HepG2 (cell line): ENCODE results near the gene PSD4. TPM values are rescaled to one million over a fixed set of nuclear protein-coding genes. Genes with fewer than 3 reads are reported as not detected.

Experiments used
- ATAC-seq: fragments of 200-7000 bp; cut with Tn5 transposase; 3 replicates; pipeline ENCODE4 v1.9.1; 2020; ENCODE audit warnings: mild to moderate bottlenecking, moderate library complexity
- Bru-seq: library from RNA; stranded (reverse); fragments of 400-500 nt; gene quantifications from one replicate; lab custom pipeline; 2021; lab: Mats Ljungman, UMichigan
- BruChase-seq, 2 experiments: library from RNA; stranded (reverse); fragments of 400-500 nt; gene quantifications; one replicate each; lab custom pipeline; 2021; lab: Mats Ljungman, UMichigan
- BruUV-seq: library from RNA; stranded (reverse); fragments of 400-500 nt; replicated peaks from 2 replicates; lab custom pipeline; 2021; lab: Mats Ljungman, UMichigan
- CTCF ChIA-PET: fragments of 300-600 bp; formaldehyde crosslinking; extraction: SDS; loops from one replicate; lab custom pipeline; 2021; ENCODE audit warnings: low total read pairs, inconsistent platforms, low intra/inter-chr PET ratio; lab: Yijun Ruan, JAX
- POLR2A ChIA-PET: fragments of 350-600 bp; sonication (Branson Sonifier 250); formaldehyde crosslinking; loops from one replicate; lab custom pipeline; 2020; ENCODE audit warnings: antibody characterized with exemption, inconsistent platforms; lab: Yijun Ruan, JAX
- DNase-seq: peaks from one replicate; pipeline ENCODE4 v3.0.0-alpha.2; 2015; ENCODE audit warnings: low spot score
- FAIRE-seq: peaks from 3 replicates; lab custom pipeline; 2011; peaks lifted over from hg19 to GRCh38; lab: Jason Lieb, UNC
- H2AFZ ChIP-seq: one replicate; pipeline ENCODE4 v1.6.1; 2011; ENCODE audit warnings: low read length, inconsistent platforms
- H3K27ac ChIP-seq: fragments of 300-600 bp; 3 replicates; pipeline ENCODE4 v1.8.0; 2011; ENCODE audit warnings: mixed run types, mild to moderate bottlenecking, mixed read lengths, low read length, inconsistent platforms; ENCODE audit not compliant: insufficient read depth; ENCODE audit errors: extremely low read length
- H3K27me3 ChIP-seq, 2 experiments: fragments of 200-600 bp in 1 of 2; 2 replicates in 1 of 2; 3 replicates in 1 of 2; pipeline versions ENCODE4 v1.6.0 to v1.8.0; 2011; ENCODE audit warnings: low read length in 2 of 2, mild to moderate bottlenecking in 2 of 2, moderate library complexity in 2 of 2, inconsistent platforms in 1 of 2; ENCODE audit not compliant: insufficient read depth in 2 of 2, control insufficient read depth in 1 of 2
- H3K36me3 ChIP-seq, 2 experiments: fragments of 200-600 bp in 1 of 2; replicated peaks in 1 of 2; 2 replicates in 1 of 2; 3 replicates in 1 of 2; pipeline versions ENCODE4 v1.5.1 to v1.8.0; 2011; ENCODE audit warnings: low read length in 2 of 2, inconsistent platforms in 1 of 2; ENCODE audit not compliant: insufficient read depth in 2 of 2, control insufficient read depth in 1 of 2
- H3K4me1 ChIP-seq: 2 replicates; pipeline ENCODE4 v1.5.1; 2012; ENCODE audit warnings: low read length, inconsistent platforms; ENCODE audit not compliant: insufficient read depth
- H3K4me2 ChIP-seq: 2 replicates; pipeline ENCODE4 v1.6.0; 2011; ENCODE audit warnings: low read depth, low read length, inconsistent platforms
- H3K4me3 ChIP-seq, 3 experiments: fragments of 200-600 bp in 1 of 3; sonication (generic), shearing (Covaris generic) in 1 of 3; replicated peaks in 1 of 3; 2 replicates each; pipeline ENCODE4 v1.5.1; 2011 to 2016; ENCODE audit warnings: low read length in 3 of 3, inconsistent platforms in 2 of 3, low read depth in 2 of 3, mild to moderate bottlenecking in 2 of 3, control low read depth in 1 of 3, mixed read lengths in 1 of 3; ENCODE audit not compliant: insufficient read depth in 1 of 3
- H3K79me2 ChIP-seq: one replicate; pipeline ENCODE4 v1.6.1; 2011; ENCODE audit warnings: low read length, inconsistent platforms; ENCODE audit not compliant: insufficient read depth
- H3K9ac ChIP-seq: 2 replicates; pipeline ENCODE4 v1.6.0; 2011; ENCODE audit warnings: mild to moderate bottlenecking, low read depth, low read length, inconsistent platforms; ENCODE audit not compliant: insufficient read depth
- H3K9me3 ChIP-seq: 2 replicates; pipeline ENCODE4 v1.5.1; 2012; ENCODE audit warnings: mild to moderate bottlenecking, low read length
- H4K20me1 ChIP-seq: 2 replicates; pipeline ENCODE4 v1.6.0; 2011; ENCODE audit warnings: inconsistent platforms, mild to moderate bottlenecking, low read length, moderate library complexity; ENCODE audit not compliant: insufficient read depth
- BRCA1 ChIP-seq: sonication (generic); formaldehyde crosslinking; IDR thresholded peaks from 2 replicates; pipeline ENCODE4 v1.4.0; 2020; ENCODE audit warnings: missing genetic modification reagents
- NCOA5 ChIP-seq: sonication (generic); formaldehyde crosslinking; IDR thresholded peaks from 2 replicates; pipeline ENCODE4 v1.4.0; 2020; ENCODE audit warnings: missing genetic modification reagents
- RXRB ChIP-seq: IDR thresholded peaks from 2 replicates; pipeline ENCODE4 v1.6.1; 2016; ENCODE audit warnings: borderline replicate concordance, missing genetic modification reagents, missing compliant biosample characterization
- SATB2 ChIP-seq: sonication (generic); formaldehyde crosslinking; IDR thresholded peaks from 2 replicates; pipeline ENCODE4 v1.5.0; 2020; ENCODE audit warnings: missing genetic modification reagents
- ZNF296 ChIP-seq: sonication (generic); formaldehyde crosslinking; conservative IDR thresholded peaks from 2 replicates; pipeline ENCODE4 v1.5.0; 2020; ENCODE audit warnings: mild to moderate bottlenecking, missing genetic modification reagents
- ZNF335 ChIP-seq: sonication (generic); formaldehyde crosslinking; IDR thresholded peaks from 2 replicates; pipeline ENCODE4 v1.4.0; 2020; ENCODE audit warnings: missing genetic modification reagents
- ZNF75D ChIP-seq: sonication (generic); formaldehyde crosslinking; IDR thresholded peaks from 2 replicates; pipeline ENCODE4 v1.8.1; 2023; ENCODE audit warnings: missing genetic modification reagents, mild to moderate bottlenecking, borderline replicate concordance
- ZNF839 ChIP-seq: sonication (generic); formaldehyde crosslinking; IDR thresholded peaks from 2 replicates; pipeline ENCODE4 v1.4.0; 2020; ENCODE audit warnings: missing genetic modification reagents, mild to moderate bottlenecking, borderline replicate concordance
- WGBS: methylation state at CpG from one replicate; pipeline ENCODE4 v1.1.6; 2017; ENCODE audit warnings: low lambda C conversion rate; 5-methylcytosine and 5-hydroxymethylcytosine counted together
- in situ Hi-C: cut with HindIII; loops from 2 replicates; pipeline ENCODE4 v1.10.0; 2017; ENCODE audit warnings: low pct_unique_long_range_greater_than_20kb; ENCODE audit not compliant: extremely low pct_ligation_motif_present
- intact Hi-C: fragments of 100-400 bp; cut with micrococcal nuclease; formaldehyde crosslinking; loops from one replicate; pipeline ENCODE4 v1.10.0; 2022; ENCODE audit not compliant: unreplicated experiment
- long read RNA-seq, 2 experiments: library from RNA in 1 of 2; library from polyadenylated mRNA in 1 of 2; stranded (forward) in 1 of 2; unstranded in 1 of 2; transcript quantifications; one replicate each; pipeline ENCODE4 v2.0.0, GENCODE V29; 2019 to 2022
- polyA minus RNA-seq, 3 experiments: library from RNA; depleted of rRNA, polyadenylated mRNA; stranded (reverse); fragments of >200 nt; gene quantifications; 2 replicates each; pipeline ENCODE4 v1.2.3, GENCODE V29; 2011; ENCODE audit warnings: low replicate concordance in 1 of 3
- polyA plus RNA-seq, 8 experiments: library from polyadenylated mRNA; depleted of rRNA in 3 of 8; stranded (reverse) in 7 of 8; unstranded in 1 of 8; fragments of >200 nt; fragmentation: Illumina TruSeq in 4 of 8; extraction: Trizol in 4 of 8; gene quantifications; 2 replicates each; pipeline versions ENCODE4 v1.2.1 to v1.2.3, GENCODE V29; 2011 to 2016; ENCODE audit warnings: low read depth in 4 of 8, missing spikeins in 1 of 8, mixed read lengths in 1 of 8; ENCODE audit not compliant: insufficient read depth in 1 of 8
- total RNA-seq, 5 experiments: library from RNA; depleted of rRNA; stranded (reverse); fragments of >200 nt; fragmentation: Illumina TruSeq; extraction: Trizol; gene quantifications; 2 replicates each; pipeline ENCODE4 v1.2.3, GENCODE V29; 2016; ENCODE audit warnings: low read depth in 1 of 5
- TF ChIP-seq, protein P1 (sequence below): sonication (generic); formaldehyde crosslinking; IDR thresholded peaks from 2 replicates; pipeline ENCODE4 v1.4.0; 2020; ENCODE audit warnings: mild to moderate bottlenecking, missing genetic modification reagents

PSD4 gene
- total RNA-seq (2016; rRNA removed; fragmentation: Illumina TruSeq; extraction: Trizol) (8.6 and 9.4 TPM in 2 replicates), polyA plus RNA-seq (2011; rRNA removed) (5.8 and 9.1 TPM in 2 replicates), polyA minus RNA-seq (2011; rRNA and poly(A)+ RNA removed; ENCODE audit: low replicate concordance) (3.6 and 13.9 TPM in 2 replicates), Bru-seq, nascent RNA (percentile 47 among the genes with signal in this experiment), BruChase-seq, experiment 1, labeled RNA remaining after a 6-hour chase (percentile 51 among the genes with signal in this experiment), BruChase-seq, experiment 2, labeled RNA remaining after a 2-hour chase (percentile 47 among the genes with signal in this experiment)
- total RNA-seq (2016; cell fraction: cytosol; rRNA removed; fragmentation: Illumina TruSeq; extraction: Trizol; ENCODE audit: low read depth): 1.8 and 2.1 TPM in 2 replicates
- total RNA-seq (2016; cell fraction: insoluble cytoplasmic fraction; rRNA removed; fragmentation: Illumina TruSeq; extraction: Trizol): 6.4 and 9.6 TPM in 2 replicates
- 4.3 and 5.2 TPM in 2 replicates for total RNA-seq (2016; cell fraction: membrane; rRNA removed; fragmentation: Illumina TruSeq; extraction: Trizol)
- total RNA-seq (2016; cell fraction: nucleus; rRNA removed; fragmentation: Illumina TruSeq; extraction: Trizol): 10.2 and 10.4 TPM in 2 replicates
- polyA plus RNA-seq (2011; cell fraction: cytosol; rRNA removed): 4.3 and 4.7 TPM in 2 replicates
- polyA plus RNA-seq (2011; cell fraction: nucleus; rRNA removed): 34.6 and 36.0 TPM in 2 replicates
- 9.7 and 12.9 TPM in 2 replicates for polyA plus RNA-seq (2012)
- polyA plus RNA-seq (2016; cell fraction: cytosol; fragmentation: Illumina TruSeq; extraction: Trizol; ENCODE audit: low read depth): 1.3 TPM in 2 replicates
- 4.3 and 6.8 TPM in 2 replicates for polyA plus RNA-seq (2016; cell fraction: insoluble cytoplasmic fraction; fragmentation: Illumina TruSeq; extraction: Trizol; ENCODE audit: low read depth)
- 3.3 TPM in 2 replicates for polyA plus RNA-seq (2016; cell fraction: membrane; fragmentation: Illumina TruSeq; extraction: Trizol; ENCODE audit: low read depth)
- polyA plus RNA-seq (2016; cell fraction: nucleus; fragmentation: Illumina TruSeq; extraction: Trizol; ENCODE audit: insufficient read depth, low read depth): 14.7 and 15.0 TPM in 2 replicates
- polyA minus RNA-seq (2011; cell fraction: cytosol; rRNA and poly(A)+ RNA removed): 5.2 and 5.3 TPM in 2 replicates
- polyA minus RNA-seq (2011; cell fraction: nucleus; rRNA and poly(A)+ RNA removed): 11.6 and 16.2 TPM in 2 replicates
- long read RNA-seq, experiment 1, partial matches to known transcripts: 0 of 7 reads
- long read RNA-seq, experiment 1, other reads (novel, unspliced or antisense): 3 of 7 reads
- long read RNA-seq, experiment 2, full-length matches to known transcripts: 15 of 36 reads
- long read RNA-seq, experiment 2, partial matches to known transcripts: 2 of 36 reads
- long read RNA-seq, experiment 2, other reads (novel, unspliced or antisense): 19 of 36 reads

DNA sequence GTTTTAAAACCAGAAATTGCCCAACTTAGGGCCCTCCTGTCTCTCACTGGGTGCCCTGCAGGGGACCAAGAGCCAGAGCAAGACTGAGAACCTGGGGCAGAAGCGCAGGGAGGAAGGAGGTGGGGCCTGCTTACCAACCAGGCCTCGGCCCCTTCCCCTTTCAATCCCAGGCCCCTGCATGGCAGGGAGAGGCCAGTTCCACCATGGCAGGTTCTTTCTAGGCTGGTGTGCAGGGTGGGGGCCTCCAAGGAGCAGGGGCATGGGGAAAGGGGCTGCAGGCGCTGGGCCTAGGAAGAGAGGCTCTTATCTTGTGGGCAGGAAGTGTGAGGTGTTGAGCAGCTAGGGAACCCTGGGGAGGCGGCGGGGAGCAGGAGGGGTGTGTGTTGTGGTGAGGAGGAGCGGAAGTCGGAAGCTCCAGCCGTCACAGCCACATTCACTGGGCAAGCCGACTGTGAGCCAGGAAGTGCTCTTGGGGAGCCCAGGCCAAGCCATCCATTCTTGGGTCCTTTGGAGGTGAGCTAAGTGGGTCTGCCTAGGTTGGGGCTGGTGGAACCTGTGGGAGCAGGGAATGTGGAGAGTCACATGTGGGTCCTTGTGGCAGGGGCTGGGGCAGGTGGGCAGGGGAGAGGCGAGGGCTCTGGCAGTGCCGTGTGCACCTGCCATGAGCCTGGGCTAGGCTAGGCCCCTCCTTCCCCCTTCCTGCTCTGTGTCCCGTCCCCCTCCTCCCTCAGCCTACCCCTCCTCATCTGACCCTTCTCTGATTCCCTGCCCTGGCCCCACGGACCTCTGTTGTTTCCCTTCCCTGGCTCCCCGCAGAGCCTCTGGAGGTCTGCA is at the start of gene PSD4:
Gene PSD4 (plus strand): TSS at position 430 of the 834 bp plus-strand sequence. CDS start 8,486 bp downstream, outside the sequence.
- DNase-seq (no peak), ATAC-seq (peak; percentile 74), FAIRE-seq (no peak)
- peak within 1 kb of the TSS; percentile 63 for H3K4me2 ChIP-seq
- H3K9ac ChIP-seq: peak within 1 kb of the TSS; percentile 48
- H3K4me3 ChIP-seq: peak within 1 kb of the TSS; percentile 32 to 59 (median 42)
- no TSS peak for BruUV-seq
- WGBS: 53% methylated on average over 14 of the region's 14 CpGs
- no peak within 1 kb of the TSS for H3K27ac ChIP-seq
- peaks cover 0 to 4% of the 10 kb centered on the region in 2 experiments; a peak in 2 of 5 replicates for H3K27me3 ChIP-seq
- H3K9me3 ChIP-seq: no peaks in the 10 kb centered on the region
- ChIA-PET CTCF (interaction anchor here (0.7 kb wide), 1 partner anchor 35 kb away, joined by 3 read pairs; no protein-coding TSS in a partner anchor), POLR2A (interaction anchor here (0.7 to 5.2 kb wide), 7 partner anchors 9 to 85 kb away, joined by 3 to 36 read pairs (median 7); partner anchors contain the start of gene IL1RN)
- no peak within 1 kb of the TSS for H2AFZ ChIP-seq
- H3K4me1 ChIP-seq: peaks cover 69% of the 10 kb centered on the region
- intact Hi-C loops: no loop called here
- H3K36me3 ChIP-seq: no peaks in the 10 kb centered on the region
- no peaks in the 10 kb centered on the region for H4K20me1 ChIP-seq
- in situ Hi-C loops: no loop called here
- no peaks in the 10 kb centered on the region for H3K79me2 ChIP-seq
- no peak for TF ChIP-seq NCOA5 (CRISPR knock-in tag)
- TF ChIP-seq, protein P1, sequence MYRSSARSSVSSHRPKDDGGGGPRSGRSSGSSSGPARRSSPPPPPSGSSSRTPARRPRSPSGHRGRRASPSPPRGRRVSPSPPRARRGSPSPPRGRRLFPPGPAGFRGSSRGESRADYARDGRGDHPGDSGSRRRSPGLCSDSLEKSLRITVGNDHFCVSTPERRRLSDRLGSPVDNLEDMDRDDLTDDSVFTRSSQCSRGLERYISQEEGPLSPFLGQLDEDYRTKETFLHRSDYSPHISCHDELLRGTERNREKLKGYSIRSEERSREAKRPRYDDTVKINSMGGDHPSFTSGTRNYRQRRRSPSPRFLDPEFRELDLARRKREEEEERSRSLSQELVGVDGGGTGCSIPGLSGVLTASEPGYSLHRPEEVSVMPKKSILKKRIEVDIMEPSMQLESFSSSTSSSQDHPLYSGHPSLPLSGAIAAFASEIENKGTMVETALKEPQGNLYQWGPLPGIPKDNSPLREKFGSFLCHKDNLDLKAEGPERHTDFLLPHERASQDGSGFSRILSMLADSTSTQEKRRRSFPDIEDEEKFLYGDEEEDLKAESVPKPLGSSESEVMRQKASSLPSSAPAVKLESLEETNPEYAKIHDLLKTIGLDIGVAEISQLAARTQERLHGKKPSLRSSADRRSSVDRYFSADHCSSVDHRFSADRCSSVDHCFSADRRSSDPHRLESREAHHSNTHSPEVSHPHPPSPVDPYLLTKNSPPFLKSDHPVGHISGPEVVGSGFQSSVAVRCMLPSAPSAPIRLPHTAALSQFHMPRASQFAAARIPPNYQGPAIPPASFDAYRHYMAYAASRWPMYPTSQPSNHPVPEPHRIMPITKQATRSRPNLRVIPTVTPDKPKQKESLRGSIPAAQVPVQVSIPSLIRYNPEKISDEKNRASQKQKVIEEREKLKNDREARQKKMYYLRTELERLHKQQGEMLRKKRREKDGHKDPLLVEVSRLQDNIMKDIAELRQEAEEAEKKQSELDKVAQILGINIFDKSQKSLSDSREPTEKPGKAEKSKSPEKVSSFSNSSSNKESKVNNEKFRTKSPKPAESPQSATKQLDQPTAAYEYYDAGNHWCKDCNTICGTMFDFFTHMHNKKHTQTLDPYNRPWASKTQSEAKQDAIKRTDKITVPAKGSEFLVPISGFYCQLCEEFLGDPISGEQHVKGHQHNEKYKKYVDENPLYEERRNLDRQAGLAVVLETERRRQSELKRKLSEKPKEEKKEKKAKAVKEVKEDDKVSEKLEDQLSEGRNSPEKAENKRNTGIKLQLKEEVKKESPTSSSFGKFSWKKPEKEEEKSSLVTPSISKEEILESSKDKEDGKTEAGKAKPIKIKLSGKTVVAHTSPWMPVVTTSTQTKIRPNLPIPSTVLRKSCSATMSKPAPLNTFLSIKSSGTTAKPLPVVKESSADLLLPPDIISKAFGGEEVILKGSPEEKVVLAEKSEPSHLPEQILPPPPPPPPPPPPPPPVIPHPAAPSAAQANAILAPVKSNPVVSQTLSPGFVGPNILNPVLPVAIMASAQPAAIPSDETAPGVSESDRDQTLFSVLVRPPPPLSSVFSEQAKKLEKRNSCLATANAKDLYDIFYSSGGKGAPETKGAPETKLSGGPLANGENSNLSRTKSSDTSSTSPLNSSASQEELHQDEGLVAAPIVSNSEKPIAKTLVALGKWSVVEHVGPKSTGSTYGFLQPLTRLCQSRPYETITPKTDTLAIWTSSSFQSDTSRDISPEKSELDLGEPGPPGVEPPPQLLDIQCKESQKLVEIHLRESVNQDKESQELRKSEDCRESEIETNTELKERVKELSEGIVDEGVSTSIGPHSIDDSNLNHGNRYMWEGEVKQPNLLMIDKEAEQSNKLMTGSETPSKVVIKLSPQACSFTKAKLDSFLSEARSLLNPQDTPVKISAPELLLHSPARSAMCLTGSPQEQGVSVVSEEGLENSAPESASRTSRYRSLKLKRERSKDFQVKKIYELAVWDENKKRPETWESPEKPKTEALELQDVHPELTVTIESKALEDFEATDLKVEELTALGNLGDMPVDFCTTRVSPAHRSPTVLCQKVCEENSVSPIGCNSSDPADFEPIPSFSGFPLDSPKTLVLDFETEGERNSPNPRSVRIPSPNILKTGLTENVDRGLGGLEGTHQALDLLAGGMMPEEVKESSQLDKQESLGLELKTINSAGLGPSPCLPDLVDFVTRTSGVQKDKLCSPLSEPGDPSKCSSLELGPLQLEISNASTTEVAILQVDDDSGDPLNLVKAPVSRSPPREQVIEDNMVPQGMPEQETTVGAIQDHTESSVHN: no peak
- no peak for TF ChIP-seq ZNF75D (CRISPR knock-in tag)
- no peak for TF ChIP-seq ZNF296 (CRISPR knock-in tag)
- no peak for TF ChIP-seq BRCA1 (CRISPR knock-in tag)
- TF ChIP-seq ZNF335 (CRISPR knock-in tag): no peak
- peak; percentile 22; the same call in 1 of the 2 replicates for TF ChIP-seq RXRB (CRISPR knock-in tag)
- TF ChIP-seq ZNF839 (CRISPR knock-in tag): no peak
- TF ChIP-seq SATB2: no peak
